ENCODE measurements around the gene PAK3. TPM values are rescaled to one million over a fixed set of nuclear protein-coding genes. Genes with fewer than 3 reads are reported as not detected.

Gene PAK3
- total and polyA plus RNA-seq, 2 donors (not counting 3 experiments of a cell fraction or from before 2014, with no cell fraction given) = 0.01 to 0.15 TPM

GRCh38 chrX:111244235-111244750 is 148.3 kb downstream of the PAK3 start:
- TF ChIP-seq CTCF (IDR thresholded peaks at IDR 0.05; ENCODE audit: extremely low read depth in 1 of 2, insufficient read depth in 1 of 2, low read depth in 1 of 2, low read length in 2 of 2) (no peak), JUN (IDR thresholded peaks at IDR 0.05; ENCODE audit: borderline replicate concordance, insufficient read depth, insufficient read length, low read depth) (no peak), POLR2A (IDR thresholded peaks at IDR 0.05; ENCODE audit: low read depth, low read length) (no peak)

GRCh38 chrX:111254896-111255693 is 159.1 kb downstream of the PAK3 start:
- no peaks in the 10 kb centered on the region for H3K9me3 ChIP-seq (replicated peaks; ENCODE audit: control insufficient read depth, insufficient read depth, low read length)
- POLR2A ChIA-PET = no interaction called here
- intact Hi-C loops (cut with micrococcal nuclease) = no loop called here
- CTCF ChIA-PET = no interaction called here
- dilution Hi-C loops (cut with MboI; ENCODE audit: extremely low pct_ligation_motif_present, low sequenced_read_pairs) = no loop called here
- no peak overlapping the region for H3K4me3 ChIP-seq (replicated peaks in 1 of 3; ENCODE audit: insufficient read depth in 1 of 3, low read depth in 1 of 3, low read length in 3 of 3)
- no peak for DNase-seq (ENCODE audit: low read depth, low spot score)
- no peaks in the 10 kb centered on the region for H4K20me1 ChIP-seq (replicated peaks; ENCODE audit: control insufficient read depth, extremely low read depth, insufficient read depth, low read length)
- no peaks in the 10 kb centered on the region for H3K4me1 ChIP-seq (ENCODE audit: control insufficient read depth, extremely low read depth, insufficient read depth, low read length)
- H3K9ac ChIP-seq (replicated peaks; ENCODE audit: extremely low read depth, insufficient read depth, low read length) = no peak overlapping the region
- no peaks in the 10 kb centered on the region for H3K27me3 ChIP-seq (ENCODE audit: control insufficient read depth in 2 of 2, insufficient read depth in 2 of 2, low read length in 2 of 2)
- FAIRE-seq = no peak
- H3K79me2 ChIP-seq (ENCODE audit: control insufficient read depth, insufficient read depth, low read length) = no peaks in the 10 kb centered on the region
- H3K36me3 ChIP-seq (ENCODE audit: control insufficient read depth in 2 of 2, extremely low read depth in 1 of 2, insufficient read depth in 2 of 2, low read length in 2 of 2) = no peaks in the 10 kb centered on the region
- H3K9me1 ChIP-seq (replicated peaks; ENCODE audit: control insufficient read depth, extremely low read depth, insufficient read depth, low read length) = no peaks in the 10 kb centered on the region
- no peak overlapping the region for H3K4me2 ChIP-seq (ENCODE audit: insufficient read depth, low read length)
- H2AFZ ChIP-seq (ENCODE audit: low read depth, low read length) = no peak overlapping the region
- TF ChIP-seq CTCF (IDR thresholded peaks at IDR 0.05; ENCODE audit: extremely low read depth in 1 of 2, insufficient read depth in 1 of 2, low read depth in 1 of 2, low read length in 2 of 2) (no peak), MAX (IDR thresholded peaks at IDR 0.05; ENCODE audit: insufficient read depth, insufficient read length) (no peak), FOS (IDR thresholded peaks at IDR 0.05; ENCODE audit: borderline replicate concordance, insufficient read depth, low read length) (no peak), GATA2 (IDR thresholded peaks at IDR 0.05; ENCODE audit: insufficient read depth, insufficient read length, low read depth, low read length) (no peak), MYC (IDR thresholded peaks at IDR 0.05; ENCODE audit: low read depth, low read length) (no peak), POLR2A (IDR thresholded peaks at IDR 0.05; ENCODE audit: low read depth, low read length) (no peak), JUN (IDR thresholded peaks at IDR 0.05; ENCODE audit: borderline replicate concordance, insufficient read depth, insufficient read length, low read depth) (no peak), POLR2AphosphoS5 (IDR thresholded peaks at IDR 0.05; ENCODE audit: insufficient read depth, low read depth, low read length) (no peak)
- H3K27ac ChIP-seq (ENCODE audit: insufficient read depth, low read depth, low read length) = no peak overlapping the region
- BruUV-seq (replicated peaks) = no TSS peak

More at GRCh38 chrX:111244235-111244750, 148.3 kb downstream of the PAK3 start:
- no TSS peak for BruUV-seq (replicated peaks)
- Histone ChIP-seq H3K79me2 (ENCODE audit: control insufficient read depth, insufficient read depth, low read length) (no peaks in the 10 kb centered on the region), H3K9ac (replicated peaks; ENCODE audit: extremely low read depth, insufficient read depth, low read length) (no peak overlapping the region), H3K4me3 (replicated peaks in 1 of 3; ENCODE audit: insufficient read depth in 1 of 3, low read depth in 1 of 3, low read length in 3 of 3) (no peak overlapping the region), H4K20me1 (replicated peaks; ENCODE audit: control insufficient read depth, extremely low read depth, insufficient read depth, low read length) (no peaks in the 10 kb centered on the region), H3K36me3 (ENCODE audit: control insufficient read depth in 2 of 2, extremely low read depth in 1 of 2, insufficient read depth in 2 of 2, low read length in 2 of 2) (no peaks in the 10 kb centered on the region), H3K4me2 (ENCODE audit: insufficient read depth, low read length) (no peak overlapping the region), H3K9me1 (replicated peaks; ENCODE audit: control insufficient read depth, extremely low read depth, insufficient read depth, low read length) (no peaks in the 10 kb centered on the region), H2AFZ (ENCODE audit: low read depth, low read length) (no peak overlapping the region), H3K4me1 (ENCODE audit: control insufficient read depth, extremely low read depth, insufficient read depth, low read length) (no peaks in the 10 kb centered on the region), H3K27me3 (ENCODE audit: control insufficient read depth in 2 of 2, insufficient read depth in 2 of 2, low read length in 2 of 2) (no peaks in the 10 kb centered on the region), H3K27ac (ENCODE audit: insufficient read depth, low read depth, low read length) (no peak overlapping the region), H3K9me3 (replicated peaks; ENCODE audit: control insufficient read depth, insufficient read depth, low read length) (no peaks in the 10 kb centered on the region)
- DNase-seq (ENCODE audit: low read depth, low spot score) (no peak), FAIRE-seq (peak; percentile 60)
- POLR2A ChIA-PET = no interaction called here
- dilution Hi-C loops (cut with MboI; ENCODE audit: extremely low pct_ligation_motif_present, low sequenced_read_pairs) (no loop called here), intact Hi-C loops (cut with micrococcal nuclease) (loop anchor here (10.0 kb wide), 1 partner anchor 389 kb away; no protein-coding TSS in a partner anchor)
- CTCF ChIA-PET = no interaction called here
